ENCODE measurements around the gene CYP4F11.
"Not testable (repeated sequence)": the region's sequence is repeated elsewhere in the genome, so short reads cannot be mapped to it uniquely, and the experiment has no call there.

CYP4F11 gene

GRCh38 chr19:15934332-15935078 is at the start of gene CYP4F11:
TSS of gene CYP4F11 (minus strand) at chr19:15934529. CDS start at chr19:15934408, 121 bp downstream.
- H3K27ac ChIP-seq (ENCODE audit: low read length), result no peak within 1 kb of the TSS
- no peak within 1 kb of the TSS for H3K4me3 ChIP-seq (ENCODE audit: low read length in 2 of 2)
- H3K9me3 ChIP-seq (ENCODE audit: control insufficient read depth in 2 of 2, low read length in 2 of 2), result no peaks in the 10 kb centered on the region
- H3K9ac ChIP-seq (ENCODE audit: low read length in 2 of 2), result no peak within 1 kb of the TSS
- peaks cover 9% of the 10 kb centered on the region for H3K4me1 ChIP-seq (ENCODE audit: control insufficient read depth, insufficient read depth, low read length)
- no peaks in the 10 kb centered on the region for H3K36me3 ChIP-seq (ENCODE audit: control insufficient read depth in 2 of 2, insufficient read depth in 2 of 2, low read length in 2 of 2)
- H3K27me3 ChIP-seq (ENCODE audit: control insufficient read depth in 1 of 2, insufficient read depth in 2 of 2, low read length in 2 of 2), result peaks cover 0 to 35% of the 10 kb centered on the region in 2 donors

GRCh38 chr19:15979293-15979692 is 45.0 kb upstream of the CYP4F11 start:
- H3K27me3 ChIP-seq (ENCODE audit: control insufficient read depth in 1 of 2, insufficient read depth in 2 of 2, low read length in 2 of 2), result peaks cover 7 to 10% of the 10 kb centered on the region in 2 donors

GRCh38 chr19:15977690-15978089 is 43.4 kb upstream of the CYP4F11 start:
- no peak overlapping the region for H3K4me3 ChIP-seq (ENCODE audit: low read length in 2 of 2)
- H3K4me1 ChIP-seq (ENCODE audit: control insufficient read depth, insufficient read depth, low read length), result no peaks in the 10 kb centered on the region
- H3K9ac ChIP-seq (ENCODE audit: low read length in 2 of 2), result no peak overlapping the region
- H3K36me3 ChIP-seq (ENCODE audit: control insufficient read depth in 2 of 2, insufficient read depth in 2 of 2, low read length in 2 of 2), result no peaks in the 10 kb centered on the region
- peaks cover 7 to 10% of the 10 kb centered on the region in 2 donors for H3K27me3 ChIP-seq (ENCODE audit: control insufficient read depth in 1 of 2, insufficient read depth in 2 of 2, low read length in 2 of 2)
- peaks cover 0 to 5% of the 10 kb centered on the region in 2 donors for H3K9me3 ChIP-seq (ENCODE audit: control insufficient read depth in 2 of 2, low read length in 2 of 2)
- no peak overlapping the region for H3K27ac ChIP-seq (ENCODE audit: low read length)

More at GRCh38 chr19:15979293-15979692, 45.0 kb upstream of the CYP4F11 start:
- peaks cover 0 to 5% of the 10 kb centered on the region in 2 donors for H3K9me3 ChIP-seq (ENCODE audit: control insufficient read depth in 2 of 2, low read length in 2 of 2)
- no peaks in the 10 kb centered on the region for H3K4me1 ChIP-seq (ENCODE audit: control insufficient read depth, insufficient read depth, low read length)
- no peak overlapping the region for H3K4me3 ChIP-seq (ENCODE audit: low read length in 2 of 2)
- H3K9ac ChIP-seq (ENCODE audit: low read length in 2 of 2), result no peak overlapping the region
- no peaks in the 10 kb centered on the region for H3K36me3 ChIP-seq (ENCODE audit: control insufficient read depth in 2 of 2, insufficient read depth in 2 of 2, low read length in 2 of 2)
- H3K27ac ChIP-seq (ENCODE audit: low read length), result no peak overlapping the region

GRCh38 chr19:15976836-15977689 is 42.7 kb upstream of the CYP4F11 start:
- peaks cover 0 to 5% of the 10 kb centered on the region in 2 donors for H3K9me3 ChIP-seq (ENCODE audit: control insufficient read depth in 2 of 2, low read length in 2 of 2)
- no peaks in the 10 kb centered on the region for H3K4me1 ChIP-seq (ENCODE audit: control insufficient read depth, insufficient read depth, low read length)
- H3K4me3 ChIP-seq (ENCODE audit: low read length in 2 of 2), result no peak overlapping the region
- H3K27me3 ChIP-seq (ENCODE audit: control insufficient read depth in 1 of 2, insufficient read depth in 2 of 2, low read length in 2 of 2), result peaks cover 7 to 10% of the 10 kb centered on the region in 2 donors
- no peak overlapping the region for H3K9ac ChIP-seq (ENCODE audit: low read length in 2 of 2)
- H3K27ac ChIP-seq (ENCODE audit: low read length), result no peak overlapping the region
- no peaks in the 10 kb centered on the region for H3K36me3 ChIP-seq (ENCODE audit: control insufficient read depth in 2 of 2, insufficient read depth in 2 of 2, low read length in 2 of 2)

- no peak overlapping the region for H3K4me3 ChIP-seq (ENCODE audit: low read length in 2 of 2)
- H3K4me1 ChIP-seq (ENCODE audit: control insufficient read depth, insufficient read depth, low read length), result no peaks in the 10 kb centered on the region
- H3K27ac ChIP-seq (ENCODE audit: low read length), result no peak overlapping the region
- H3K27me3 ChIP-seq (ENCODE audit: control insufficient read depth in 1 of 2, insufficient read depth in 2 of 2, low read length in 2 of 2), result peaks cover 5 to 7% of the 10 kb centered on the region in 2 donors
- no peaks in the 10 kb centered on the region for H3K9me3 ChIP-seq (ENCODE audit: control insufficient read depth in 2 of 2, low read length in 2 of 2)
- no peak overlapping the region for H3K9ac ChIP-seq (ENCODE audit: low read length in 2 of 2)
- H3K36me3 ChIP-seq (ENCODE audit: control insufficient read depth in 2 of 2, insufficient read depth in 2 of 2, low read length in 2 of 2), result no peaks in the 10 kb centered on the region
These were observed 40.5 kb upstream of the CYP4F11 start for GRCh38 chr19:15974856-15975255.

- H3K27me3 ChIP-seq (ENCODE audit: control insufficient read depth in 1 of 2, insufficient read depth in 2 of 2, low read length in 2 of 2); H3K27ac ChIP-seq (ENCODE audit: low read length); H3K4me1 ChIP-seq (ENCODE audit: control insufficient read depth, insufficient read depth, low read length); H3K9me3 ChIP-seq (ENCODE audit: control insufficient read depth in 2 of 2, low read length in 2 of 2); H3K9ac ChIP-seq (ENCODE audit: low read length in 2 of 2); H3K36me3 ChIP-seq (ENCODE audit: control insufficient read depth in 2 of 2, insufficient read depth in 2 of 2, low read length in 2 of 2); H3K4me3 ChIP-seq (ENCODE audit: low read length in 2 of 2): not testable (repeated sequence)
These were observed 37.7 kb upstream of the CYP4F11 start for GRCh38 chr19:15972043-15972442.

- no peaks in the 10 kb centered on the region for H3K36me3 ChIP-seq (ENCODE audit: control insufficient read depth in 2 of 2, insufficient read depth in 2 of 2, low read length in 2 of 2)
- H3K9ac ChIP-seq (ENCODE audit: low read length in 2 of 2), result no peak overlapping the region
- H3K4me3 ChIP-seq (ENCODE audit: low read length in 2 of 2), result no peak overlapping the region
These were observed 37.0 kb upstream of the CYP4F11 start for GRCh38 chr19:15971224-15971780.

GRCh38 chr19:15964231-15964630 is 29.9 kb upstream of the CYP4F11 start:
- Histone ChIP-seq H3K27me3 (ENCODE audit: control insufficient read depth in 1 of 2, insufficient read depth in 2 of 2, low read length in 2 of 2) (peaks cover 2 to 6% of the 10 kb centered on the region in 2 donors), H3K9ac (ENCODE audit: low read length in 2 of 2) (no peak overlapping the region), H3K9me3 (ENCODE audit: control insufficient read depth in 2 of 2, low read length in 2 of 2) (peaks cover 4 to 8% of the 10 kb centered on the region in 2 donors), H3K36me3 (ENCODE audit: control insufficient read depth in 2 of 2, insufficient read depth in 2 of 2, low read length in 2 of 2) (no peaks in the 10 kb centered on the region), H3K4me3 (ENCODE audit: low read length in 2 of 2) (no peak overlapping the region), H3K4me1 (ENCODE audit: control insufficient read depth, insufficient read depth, low read length) (no peaks in the 10 kb centered on the region), H3K27ac (ENCODE audit: low read length) (no peak overlapping the region)

More at GRCh38 chr19:15971224-15971780, 37.0 kb upstream of the CYP4F11 start:
- no peaks in the 10 kb centered on the region for H3K27me3 ChIP-seq (ENCODE audit: control insufficient read depth in 1 of 2, insufficient read depth in 2 of 2, low read length in 2 of 2)
- H3K9me3 ChIP-seq (ENCODE audit: control insufficient read depth in 2 of 2, low read length in 2 of 2), result no peaks in the 10 kb centered on the region
- H3K4me1 ChIP-seq (ENCODE audit: control insufficient read depth, insufficient read depth, low read length), result no peaks in the 10 kb centered on the region
- no peak overlapping the region for H3K27ac ChIP-seq (ENCODE audit: low read length)

GRCh38 chr19:15962319-15962718 is 28.0 kb upstream of the CYP4F11 start:
- H3K4me3 ChIP-seq (ENCODE audit: low read length in 2 of 2), result no peak overlapping the region
- H3K9me3 ChIP-seq (ENCODE audit: control insufficient read depth in 2 of 2, low read length in 2 of 2), result peaks cover 4 to 8% of the 10 kb centered on the region in 2 donors
- H3K9ac ChIP-seq (ENCODE audit: low read length in 2 of 2), result no peak overlapping the region
- H3K36me3 ChIP-seq (ENCODE audit: control insufficient read depth in 2 of 2, insufficient read depth in 2 of 2, low read length in 2 of 2), result no peaks in the 10 kb centered on the region
- no peak overlapping the region for H3K27ac ChIP-seq (ENCODE audit: low read length)
- no peaks in the 10 kb centered on the region for H3K4me1 ChIP-seq (ENCODE audit: control insufficient read depth, insufficient read depth, low read length)
- peaks cover 6 to 7% of the 10 kb centered on the region in 2 donors for H3K27me3 ChIP-seq (ENCODE audit: control insufficient read depth in 1 of 2, insufficient read depth in 2 of 2, low read length in 2 of 2)

GRCh38 chr19:15954820-15955219 is 20.5 kb upstream of the CYP4F11 start:
- H3K36me3 ChIP-seq (ENCODE audit: control insufficient read depth in 2 of 2, insufficient read depth in 2 of 2, low read length in 2 of 2), result no peaks in the 10 kb centered on the region
- no peaks in the 10 kb centered on the region for H3K9me3 ChIP-seq (ENCODE audit: control insufficient read depth in 2 of 2, low read length in 2 of 2)
- no peak overlapping the region for H3K4me3 ChIP-seq (ENCODE audit: low read length in 2 of 2)
- H3K27me3 ChIP-seq (ENCODE audit: control insufficient read depth in 1 of 2, insufficient read depth in 2 of 2, low read length in 2 of 2), result peaks cover 15 to 22% of the 10 kb centered on the region in 2 donors
- H3K4me1 ChIP-seq (ENCODE audit: control insufficient read depth, insufficient read depth, low read length), result no peaks in the 10 kb centered on the region
- no peak overlapping the region for H3K27ac ChIP-seq (ENCODE audit: low read length)
- H3K9ac ChIP-seq (ENCODE audit: low read length in 2 of 2), result no peak overlapping the region
